GOT3 (cell line): Measurements from ENCODE around the gene MICB.
"Not testable (repeated sequence)": the region's sequence is repeated elsewhere in the genome, so short reads cannot be mapped to it uniquely, and the experiment has no call there.

Source experiments
- DNase-seq: peaks from one replicate; lab custom pipeline; 2025; ENCODE audit warnings: mixed read lengths; lab: John Stamatoyannopoulos, UW

The MICB gene

DNA sequence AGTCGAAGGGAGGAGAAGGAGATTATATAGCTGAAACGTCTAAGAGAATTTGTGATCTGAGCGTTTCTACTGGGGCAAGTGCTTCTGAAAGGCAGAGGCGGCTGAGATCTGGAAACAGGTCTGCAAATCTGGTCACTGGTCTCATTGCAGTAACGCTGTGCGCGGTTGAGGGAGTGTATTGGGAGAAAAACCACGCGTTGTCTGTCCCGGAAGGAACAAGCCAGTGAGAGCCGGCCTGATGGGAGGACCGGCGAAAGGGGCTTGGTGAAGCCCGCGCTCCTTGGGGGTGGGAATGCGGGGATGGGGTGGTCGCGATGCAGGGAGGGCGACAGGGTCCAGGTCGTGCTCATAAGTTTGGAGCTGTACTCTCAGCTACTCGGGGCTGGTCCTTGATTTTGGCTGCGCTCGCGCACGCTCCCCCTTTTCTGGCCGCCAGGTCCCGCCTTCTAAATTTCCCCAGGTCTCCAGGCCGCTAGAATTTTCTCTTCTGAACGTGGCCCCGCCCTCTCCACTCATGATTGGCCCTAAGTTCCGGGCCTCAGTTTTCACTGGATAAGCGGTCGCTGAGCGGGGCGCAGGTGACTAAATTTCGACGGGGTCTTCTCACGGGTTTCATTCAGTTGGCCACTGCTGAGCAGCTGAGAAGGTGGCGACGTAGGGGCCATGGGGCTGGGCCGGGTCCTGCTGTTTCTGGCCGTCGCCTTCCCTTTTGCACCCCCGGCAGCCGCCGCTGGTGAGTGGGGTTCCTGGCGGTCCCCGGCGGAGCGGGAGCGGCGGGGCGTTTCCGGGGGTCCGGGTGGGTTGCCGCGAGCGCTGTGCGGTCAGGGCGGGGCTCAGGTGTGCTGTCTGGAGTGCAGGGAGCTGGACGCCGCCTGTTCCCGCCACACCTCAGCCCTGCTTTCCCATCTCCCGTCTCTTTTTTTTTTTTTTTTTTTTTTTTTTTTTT, at the start of gene MICB:
Gene MICB, plus strand, starts transcription at position 615 of the 946 bp plus-strand sequence. Its CDS starts 49 bp downstream, at position 664.
- no peak for DNase-seq

GRCh38 chr6:31450751-31451150, 47.2 kb upstream of the MICB start:
- no peak for DNase-seq

DNA sequence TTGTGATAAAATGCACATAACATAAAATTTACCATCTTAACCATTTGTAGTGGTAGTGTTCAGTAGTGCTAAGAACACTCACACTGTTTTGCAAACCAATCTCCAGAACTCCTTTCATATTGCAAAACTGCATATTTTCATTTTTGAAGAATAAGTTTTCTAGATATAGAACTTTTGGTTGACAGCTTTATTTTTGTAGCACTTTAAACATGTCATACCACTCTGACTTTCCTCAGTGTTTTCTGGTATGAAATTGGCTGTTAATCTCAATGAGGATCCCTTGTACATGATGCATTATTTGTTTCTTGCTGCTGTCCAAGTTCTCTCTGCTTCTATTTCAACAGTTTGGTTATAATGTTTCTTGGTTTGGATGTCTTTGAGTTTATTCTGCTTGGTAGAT, 45.1 kb upstream of the MICB start:
- no peak for DNase-seq

DNA sequence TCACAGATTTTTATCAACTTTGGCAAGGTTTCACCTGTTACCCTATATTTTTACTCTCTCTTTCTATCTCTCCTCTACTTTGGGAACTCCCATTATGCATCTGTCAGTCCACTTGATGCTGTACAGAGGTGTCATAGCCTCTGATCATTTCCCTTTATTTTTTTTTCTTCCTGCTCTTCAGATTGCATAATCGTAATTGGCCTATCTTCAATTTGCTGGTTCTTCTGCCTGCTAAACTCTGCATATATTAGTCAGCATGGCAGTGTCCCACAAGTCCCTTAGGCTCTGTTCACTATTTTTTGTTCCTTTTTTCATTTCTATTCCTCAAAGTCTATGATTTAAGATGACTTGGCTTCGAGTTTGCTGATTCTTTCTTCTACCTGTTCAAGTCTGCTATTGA, 44.7 kb upstream of the MICB start:
- DNase-seq: no peak

GRCh38 chr6:31459864-31460263, 38.1 kb upstream of the MICB start:
- DNase-seq: not testable (repeated sequence)

DNA sequence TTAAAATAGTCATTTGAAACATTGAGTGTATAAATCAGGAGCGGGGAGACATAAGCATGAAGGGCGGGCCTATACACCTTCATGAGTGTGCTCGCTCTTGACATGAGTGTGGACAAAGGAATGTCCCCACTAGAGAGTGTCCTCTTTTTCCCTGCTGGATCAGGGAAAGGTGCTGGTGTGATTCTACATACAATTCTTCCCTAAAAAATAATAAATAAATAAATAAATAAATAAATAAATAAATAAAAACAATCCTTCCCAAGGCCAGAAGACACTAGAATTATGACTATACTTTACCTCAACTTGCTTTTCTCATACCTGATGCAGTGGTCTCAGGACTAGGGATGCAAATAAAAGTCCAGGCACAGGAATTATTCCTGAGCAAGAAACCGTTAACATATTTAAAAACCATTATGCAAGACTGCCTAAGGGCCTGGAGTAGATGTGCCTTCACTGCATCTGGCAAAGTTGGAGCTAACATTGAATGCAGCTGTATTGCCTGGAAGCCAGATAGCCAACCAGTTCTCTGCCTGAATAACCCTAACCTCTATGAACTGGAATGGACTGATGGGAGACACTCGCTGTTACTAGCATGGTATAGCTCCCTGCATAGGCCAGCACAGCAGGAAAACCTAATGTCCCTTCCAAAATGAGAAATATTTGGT, 37.5 kb upstream of the MICB start:
- no peak for DNase-seq

DNA sequence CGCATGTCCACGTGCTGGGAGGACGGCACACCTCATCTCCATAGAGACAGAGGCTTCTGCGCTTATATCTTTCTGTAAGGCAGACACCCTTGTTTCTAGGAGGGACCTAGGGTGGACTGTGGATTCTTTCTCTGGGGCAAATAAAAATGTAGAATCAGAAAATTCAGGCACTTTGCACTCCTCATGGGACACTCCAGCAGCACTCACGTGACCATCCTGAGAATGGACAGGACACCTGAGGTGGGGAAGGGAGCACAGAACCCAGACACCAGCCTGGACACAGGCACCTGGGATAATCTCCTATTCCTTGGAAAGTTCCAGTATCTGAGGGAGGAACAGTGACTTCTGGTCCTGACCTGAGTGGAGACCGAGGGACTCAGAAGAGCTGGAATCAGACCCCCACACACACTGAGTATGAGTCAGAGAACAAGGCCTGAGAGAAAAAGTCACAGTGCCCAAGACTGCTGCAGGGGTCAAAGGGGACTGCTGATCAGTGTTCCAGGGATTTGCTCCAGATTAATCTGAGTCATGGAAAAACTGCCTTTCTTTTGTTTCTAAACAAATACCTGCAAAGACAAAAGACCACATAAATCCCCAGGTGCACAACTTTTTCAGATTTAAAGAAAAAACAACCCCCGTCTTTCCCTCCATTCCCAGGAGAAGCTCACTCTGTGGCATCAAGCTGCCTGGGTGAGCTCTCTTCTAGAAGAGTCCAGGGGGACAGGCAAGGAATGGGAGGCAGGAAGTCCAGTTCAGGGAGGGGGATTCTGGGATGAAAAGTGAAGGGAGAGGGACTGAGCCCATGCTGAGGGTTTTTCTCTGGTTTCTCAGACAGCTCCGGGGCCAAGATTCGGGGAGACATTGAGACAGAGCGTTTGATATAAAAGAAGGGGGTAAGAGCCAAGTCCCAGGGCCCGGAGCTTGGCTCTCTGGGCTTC, 35.6 kb upstream of the MICB start:
- DNase-seq: no peak

GRCh38 chr6:31462964-31463870, 34.7 kb upstream of the MICB start:
- peak; percentile 49 for DNase-seq

- DNase-seq: no peak
Measured at GRCh38 chr6:31464252-31465184, 33.4 kb upstream of the MICB start.

DNA sequence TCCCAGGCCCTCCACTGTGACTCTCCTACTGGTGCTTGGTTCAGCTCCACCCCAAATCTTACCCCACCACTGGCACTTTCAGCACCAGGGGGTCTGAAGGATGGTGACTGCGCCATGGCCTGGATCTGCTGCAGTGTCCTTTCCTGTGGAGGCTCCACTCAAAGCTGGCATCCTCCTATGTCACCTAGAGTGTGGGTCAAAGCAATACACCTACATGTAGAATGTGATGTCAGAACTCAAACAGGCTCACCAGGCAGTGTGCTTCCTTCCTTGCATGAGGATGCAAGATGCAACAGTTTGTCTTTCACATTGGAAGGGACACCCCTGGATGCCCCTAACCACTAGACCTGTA, 32.8 kb upstream of the MICB start:
- DNase-seq: no peak

GRCh38 chr6:31465718-31466117, 32.2 kb upstream of the MICB start:
- no peak for DNase-seq

- no peak for DNase-seq
Measured at GRCh38 chr6:31466466-31466865, 31.5 kb upstream of the MICB start.

DNA sequence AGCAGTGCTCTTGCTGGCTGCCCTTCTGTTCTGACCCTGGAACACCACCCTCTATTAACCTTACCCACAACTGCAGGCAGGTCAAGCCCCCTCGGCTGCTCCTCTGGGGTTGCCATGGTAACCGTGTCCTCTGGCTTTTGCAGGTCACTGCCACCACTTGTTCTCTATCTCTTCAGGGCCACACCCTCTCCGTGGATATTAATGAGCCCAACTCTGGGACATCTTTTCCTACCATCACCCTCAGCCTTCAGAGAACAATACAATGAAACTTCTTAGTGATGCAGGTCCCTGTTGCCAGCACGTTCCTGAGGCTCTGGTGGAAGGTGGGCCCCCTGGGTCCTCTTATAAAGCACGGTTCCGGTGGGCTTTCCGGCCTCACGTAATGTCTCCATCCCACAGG, 30.8 kb upstream of the MICB start:
- DNase-seq: no peak

GRCh38 chr6:31468311-31468710, 29.6 kb upstream of the MICB start:
- no peak for DNase-seq

DNA sequence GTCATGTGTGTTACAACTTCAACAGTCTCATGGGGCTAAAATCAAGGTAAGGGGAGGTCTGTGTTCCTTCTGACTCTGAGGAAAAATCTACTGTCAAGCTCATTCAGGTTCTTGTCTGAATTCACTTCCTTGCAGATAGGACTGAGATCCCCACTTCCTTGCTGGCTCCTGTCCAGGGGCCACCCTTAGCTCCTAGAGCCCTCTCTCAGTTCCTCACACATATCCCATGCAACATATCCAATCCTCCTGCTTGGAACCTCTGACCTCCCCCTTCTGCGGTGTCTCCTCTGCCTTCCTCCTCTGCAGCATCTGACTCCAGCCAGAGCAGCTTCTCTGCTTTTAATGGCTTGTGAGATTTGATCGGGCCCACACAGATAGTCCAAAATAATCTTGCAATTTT, 27.1 kb upstream of the MICB start:
- no peak for DNase-seq

DNA sequence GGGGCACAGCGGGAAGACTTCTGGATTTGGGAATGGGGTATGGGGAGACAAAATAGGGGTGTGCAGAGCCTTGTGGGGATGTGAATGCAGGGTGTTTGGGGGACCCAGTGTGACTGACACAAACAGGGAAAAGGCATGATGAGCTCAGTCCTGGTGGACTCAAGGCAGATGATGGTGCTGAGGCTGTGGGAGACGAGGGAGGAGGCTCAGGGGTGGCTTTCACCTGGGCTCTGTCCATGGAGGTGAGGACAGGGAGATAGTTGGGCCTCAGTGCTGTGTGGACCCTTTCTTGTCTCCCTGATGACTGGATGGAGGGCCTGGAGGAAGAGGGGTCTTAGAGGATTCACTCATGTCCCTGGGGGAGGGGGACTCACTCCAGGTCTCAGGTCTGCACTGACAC, 26.2 kb upstream of the MICB start:
- no peak for DNase-seq

GRCh38 chr6:31472259-31472658, 25.7 kb upstream of the MICB start:
- DNase-seq: no peak

GRCh38 chr6:31473244-31473643, 24.7 kb upstream of the MICB start:
- DNase-seq: no peak

- no peak for DNase-seq
Measured at GRCh38 chr6:31473780-31474761, 23.9 kb upstream of the MICB start.
